ENCODE data around the gene IQCN. TPM values are rescaled to one million over a fixed set of nuclear protein-coding genes. Genes with fewer than 3 reads are reported as not detected.

The IQCN gene
- total and polyA plus RNA-seq, 7 donors, result 1.2 to 5.8 (median 3.4) TPM

DNA sequence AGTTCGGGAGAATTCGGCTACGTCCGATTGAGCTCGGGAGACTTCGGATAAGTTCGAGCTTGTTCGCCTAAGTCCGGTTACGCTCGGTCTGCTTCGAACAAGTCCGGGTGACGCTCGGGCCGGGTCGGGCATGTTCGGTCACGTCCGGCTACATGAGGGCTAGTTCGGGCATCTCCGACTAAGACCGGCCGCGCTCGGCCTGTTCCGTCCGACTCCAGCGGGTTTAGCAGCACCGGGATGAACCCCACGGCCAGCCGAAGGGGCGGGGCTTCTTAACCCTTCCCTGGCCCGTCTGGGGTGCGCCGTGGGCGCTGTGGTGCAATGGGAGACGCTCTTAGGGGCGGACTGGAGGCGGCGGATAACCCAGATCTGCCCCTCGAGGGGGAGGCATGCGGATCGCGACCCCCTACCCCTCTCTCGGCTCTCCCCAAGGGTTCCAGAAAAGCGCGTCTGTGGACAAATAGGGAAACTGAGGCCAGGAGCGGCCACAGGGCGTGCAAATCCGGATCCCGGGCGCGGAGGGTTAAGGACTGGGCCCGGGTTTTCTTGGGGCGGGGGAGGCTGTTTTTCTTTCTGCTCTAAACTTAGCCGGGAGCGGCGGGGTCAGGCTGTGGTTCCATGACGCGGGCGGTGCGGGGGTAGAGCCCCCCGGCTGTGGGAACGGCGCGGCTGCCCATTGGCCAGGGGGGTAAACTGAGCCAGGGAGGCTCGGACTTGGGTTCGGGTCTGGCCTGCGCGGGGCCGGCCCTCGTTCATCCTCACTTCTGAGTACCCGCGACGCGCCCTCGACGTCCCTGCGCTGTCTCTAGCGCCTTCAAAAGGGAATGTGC, 49.5 kb downstream of the IQCN start:
- Histone ChIP-seq H3K36me3 (no peaks in the 10 kb centered on the region), H3K27ac (peak overlapping the region; percentile 4 to 72 (median 44)), H3K27me3 (peaks cover 0 to 53% (median 31%) of the 10 kb centered on the region in 3 donors), H3K9me3 (no peaks in the 10 kb centered on the region), H3K4me3 (peak overlapping the region; percentile 21 to 49 (median 38)), H3K4me1 (peaks cover 0 to 44% (median 36%) of the 10 kb centered on the region in 4 donors)
- intact Hi-C loops (cut with DNase I), result loop anchor here (1.0 to 2.0 kb wide), 2 partner anchors 19 to 74 kb away; no protein-coding TSS in a partner anchor
- WGBS, 2 donors, result 3% methylated on average over 81 of the region's 81 CpGs
- TF ChIP-seq, protein P1, sequence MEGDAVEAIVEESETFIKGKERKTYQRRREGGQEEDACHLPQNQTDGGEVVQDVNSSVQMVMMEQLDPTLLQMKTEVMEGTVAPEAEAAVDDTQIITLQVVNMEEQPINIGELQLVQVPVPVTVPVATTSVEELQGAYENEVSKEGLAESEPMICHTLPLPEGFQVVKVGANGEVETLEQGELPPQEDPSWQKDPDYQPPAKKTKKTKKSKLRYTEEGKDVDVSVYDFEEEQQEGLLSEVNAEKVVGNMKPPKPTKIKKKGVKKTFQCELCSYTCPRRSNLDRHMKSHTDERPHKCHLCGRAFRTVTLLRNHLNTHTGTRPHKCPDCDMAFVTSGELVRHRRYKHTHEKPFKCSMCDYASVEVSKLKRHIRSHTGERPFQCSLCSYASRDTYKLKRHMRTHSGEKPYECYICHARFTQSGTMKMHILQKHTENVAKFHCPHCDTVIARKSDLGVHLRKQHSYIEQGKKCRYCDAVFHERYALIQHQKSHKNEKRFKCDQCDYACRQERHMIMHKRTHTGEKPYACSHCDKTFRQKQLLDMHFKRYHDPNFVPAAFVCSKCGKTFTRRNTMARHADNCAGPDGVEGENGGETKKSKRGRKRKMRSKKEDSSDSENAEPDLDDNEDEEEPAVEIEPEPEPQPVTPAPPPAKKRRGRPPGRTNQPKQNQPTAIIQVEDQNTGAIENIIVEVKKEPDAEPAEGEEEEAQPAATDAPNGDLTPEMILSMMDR (IDR thresholded peaks at IDR 0.05), result no peak
- no peak for TF ChIP-seq POLR2A (IDR thresholded peaks at IDR 0.05)
- no peak for TF ChIP-seq EP300 (IDR thresholded peaks at IDR 0.05)
- no peak for TF ChIP-seq POLR2AphosphoS5 (IDR thresholded peaks at IDR 0.05)
- peak; percentile 100 for DNase-seq

DNA sequence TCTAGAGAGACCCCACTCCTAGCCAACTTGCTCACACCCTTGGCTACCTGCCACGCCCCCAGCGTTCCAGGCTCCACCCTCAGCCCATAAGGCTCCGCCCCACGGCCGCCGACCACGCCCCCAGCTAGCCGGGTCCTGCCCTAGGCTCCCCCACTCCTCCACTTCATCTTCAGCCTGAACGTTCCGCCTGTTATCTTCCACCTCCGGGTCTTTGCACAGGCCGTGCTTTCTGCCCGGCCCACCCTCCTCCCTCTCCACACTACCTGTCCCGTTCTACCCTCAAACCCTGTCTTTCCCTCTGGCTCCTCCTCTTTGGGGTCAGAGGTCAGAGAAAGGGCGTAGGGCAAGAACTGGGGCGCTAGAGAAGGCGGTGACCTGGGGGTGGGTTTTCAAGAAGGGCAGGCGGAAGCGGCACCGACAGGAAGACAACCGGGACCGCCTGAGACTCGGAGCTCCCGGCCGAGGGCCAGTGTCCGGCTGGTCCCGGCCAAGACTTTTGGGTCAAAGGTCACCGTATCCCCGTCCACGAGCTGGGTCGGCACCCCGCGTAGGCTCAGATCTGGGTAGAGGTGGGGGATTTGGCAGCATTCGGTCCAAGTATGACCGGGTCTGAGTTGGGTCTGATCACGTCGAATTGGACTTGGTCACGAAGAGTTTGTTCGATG, 50.3 kb downstream of the IQCN start:
- H3K9me3 ChIP-seq, result no peaks in the 10 kb centered on the region
- peaks cover 0 to 44% (median 36%) of the 10 kb centered on the region in 4 donors for H3K4me1 ChIP-seq
- peaks cover 0 to 45% (median 31%) of the 10 kb centered on the region in 3 donors for H3K27me3 ChIP-seq
- H3K4me3 ChIP-seq, result peak overlapping the region; percentile 21 to 49 (median 38)
- no peaks in the 10 kb centered on the region for H3K36me3 ChIP-seq
- TF ChIP-seq EP300 (IDR thresholded peaks at IDR 0.05), result no peak
- no peak for TF ChIP-seq POLR2A (IDR thresholded peaks at IDR 0.05)
- TF ChIP-seq POLR2AphosphoS5 (IDR thresholded peaks at IDR 0.05), result no peak
- TF ChIP-seq, protein P1 (IDR thresholded peaks at IDR 0.05), result no peak
- peak overlapping the region in 3 of 4 donors; percentile 23 to 29 (median 27) for H3K27ac ChIP-seq
- 5 to 7% methylated on average over 39 of the region's 39 CpGs for WGBS, 2 donors
- intact Hi-C loops (cut with DNase I), result loop anchor here (1.0 to 2.0 kb wide), 2 partner anchors 19 to 73 kb away; no protein-coding TSS in a partner anchor
- DNase-seq, result peak; percentile 69

DNA sequence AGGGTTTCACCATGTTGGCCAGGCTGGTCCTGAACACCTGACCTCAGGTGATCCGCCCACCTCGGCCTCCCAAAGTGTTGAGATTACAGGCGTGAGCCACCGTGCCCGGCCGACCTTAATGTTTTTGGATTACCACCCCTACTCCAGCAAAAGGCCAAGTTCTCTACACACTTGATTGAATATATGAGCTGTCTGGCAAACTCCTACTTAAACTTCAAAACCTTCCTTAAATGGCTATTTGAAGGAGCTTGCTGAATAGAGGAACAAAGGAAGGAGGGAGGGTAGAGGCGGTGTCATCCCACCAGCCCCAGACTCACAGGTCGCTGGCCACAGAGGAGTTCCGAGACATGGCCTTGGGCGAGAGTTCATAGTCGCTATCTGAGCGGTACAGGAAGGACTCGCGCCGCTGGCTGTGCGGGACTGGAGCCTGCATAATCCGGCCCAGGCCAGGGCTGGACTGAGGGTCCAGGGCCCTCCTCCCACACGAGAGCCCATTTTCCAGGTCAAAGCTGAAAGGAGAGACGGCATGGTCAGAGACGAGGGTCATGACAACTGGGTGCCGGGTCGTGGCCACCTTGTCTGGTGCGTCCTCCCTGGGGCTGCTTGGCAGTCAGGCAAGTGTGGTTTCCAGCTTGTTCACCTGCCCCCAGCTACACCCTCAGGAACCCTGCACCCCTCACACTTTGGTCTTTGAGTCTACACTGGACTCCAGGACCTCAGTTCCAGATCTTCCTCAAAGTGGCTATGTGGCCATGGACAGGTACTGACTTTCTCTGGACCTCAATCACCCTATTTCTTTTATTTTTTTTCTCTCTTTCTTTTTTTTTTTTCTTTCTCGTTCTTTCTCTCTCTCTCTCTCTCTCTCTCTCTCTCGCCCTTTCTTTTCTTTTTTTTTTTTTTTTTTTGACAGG, 52.2 kb downstream of the IQCN start:
- Histone ChIP-seq H3K27me3 (peaks cover 0 to 36% (median 31%) of the 10 kb centered on the region in 3 donors), H3K27ac (no peak overlapping the region), H3K4me1 (peaks cover 0 to 32% (median 28%) of the 10 kb centered on the region in 4 donors), H3K9me3 (no peaks in the 10 kb centered on the region), H3K4me3 (no peak overlapping the region), H3K36me3 (no peaks in the 10 kb centered on the region)
- TF ChIP-seq POLR2A (IDR thresholded peaks at IDR 0.05) (no peak), POLR2AphosphoS5 (IDR thresholded peaks at IDR 0.05) (no peak), EP300 (IDR thresholded peaks at IDR 0.05) (no peak)
- TF ChIP-seq, protein P1 (IDR thresholded peaks at IDR 0.05), result no peak
- 83 to 86% methylated on average over 25 of the region's 25 CpGs for WGBS, 2 donors
- intact Hi-C loops (cut with DNase I), result no loop called here
- no peak for DNase-seq

DNA sequence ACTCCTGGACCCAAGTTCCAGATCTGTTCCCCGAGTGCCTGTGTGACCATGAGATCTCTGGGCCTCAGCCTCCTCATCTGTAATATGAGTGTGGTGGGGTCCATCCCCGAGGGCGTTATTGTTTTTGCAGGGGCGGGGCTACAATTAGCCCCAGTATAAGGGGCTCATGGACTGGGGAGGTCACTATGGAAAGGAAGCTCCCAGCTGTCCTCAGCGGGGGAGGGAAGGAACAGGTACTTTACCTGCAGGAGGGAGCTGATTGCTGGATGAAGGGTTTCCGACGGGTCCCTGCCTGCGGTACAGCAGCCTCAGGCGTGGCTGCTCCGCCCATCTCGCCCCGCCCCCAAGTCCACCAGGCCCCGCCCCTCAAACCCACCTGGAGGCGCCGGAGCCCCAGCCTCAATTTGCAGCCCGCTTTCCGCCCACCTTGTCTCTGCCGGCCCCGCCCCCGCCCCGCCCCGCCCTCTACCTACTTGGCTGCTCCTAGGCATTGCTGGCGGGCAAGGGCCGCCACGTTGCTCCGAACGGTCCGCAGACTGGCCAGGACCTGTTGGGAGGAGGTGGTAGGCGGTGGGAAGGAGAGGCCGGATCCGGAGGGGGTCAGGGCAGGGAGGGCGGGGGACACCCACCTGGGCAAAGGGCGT, 53.5 kb downstream of the IQCN start:
- no peaks in the 10 kb centered on the region for H3K9me3 ChIP-seq
- no peak for TF ChIP-seq EP300 (IDR thresholded peaks at IDR 0.05)
- TF ChIP-seq, protein P1 (IDR thresholded peaks at IDR 0.05), result no peak
- no peak for TF ChIP-seq POLR2AphosphoS5 (IDR thresholded peaks at IDR 0.05)
- TF ChIP-seq POLR2A (IDR thresholded peaks at IDR 0.05), result no peak
- peaks cover 0 to 19% (median 17%) of the 10 kb centered on the region in 4 donors for H3K4me1 ChIP-seq
- DNase-seq, result no peak
- 2 to 9% methylated on average over 33 of the region's 33 CpGs for WGBS, 2 donors
- intact Hi-C loops (cut with DNase I), result no loop called here
- H3K27me3 ChIP-seq, result peaks cover 0 to 32% (median 25%) of the 10 kb centered on the region in 3 donors
- no peaks in the 10 kb centered on the region for H3K36me3 ChIP-seq
- H3K27ac ChIP-seq, result no peak overlapping the region
- H3K4me3 ChIP-seq, result no peak overlapping the region

Measured in sigmoid colon (tissue), 7 donors.